Activated T-helper 17 cell treated with anti-CD3 and anti-CD28 coated beads, Interleukin-2, amount 50 U/mL, for 72 hours (primary cell): ENCODE results near the gene DLGAP5. TPM values are rescaled to one million over a fixed set of nuclear protein-coding genes. Genes with fewer than 3 reads are reported as not detected.
A peak's percentile ranks its signal among the peaks of the same experiment; 100 is the strongest.

Source experiments
- ATAC-seq: fragments of 150-1000 bp; cut with Tn5 transposase; replicated peaks from 2 replicates; pipeline ENCODE4 v1.10.0; 2021; ENCODE audit warnings: mild to moderate bottlenecking, moderate library complexity
- H3K27ac Mint-ChIP-seq: one replicate; pipeline ENCODE4 v1.8.0; 2022; ENCODE audit warnings: mixed read lengths
- H3K27me3 Mint-ChIP-seq: one replicate; pipeline ENCODE4 v1.8.0; 2022; ENCODE audit warnings: mixed read lengths
- H3K36me3 Mint-ChIP-seq: one replicate; pipeline ENCODE4 v1.8.0; 2022; ENCODE audit warnings: low read depth, mild to moderate bottlenecking, mixed read lengths
- H3K4me1 Mint-ChIP-seq: one replicate; pipeline ENCODE4 v1.8.0; 2022; ENCODE audit warnings: mixed read lengths
- H3K4me3 Mint-ChIP-seq: one replicate; pipeline ENCODE4 v1.8.0; 2022; ENCODE audit warnings: mild to moderate bottlenecking, mixed read lengths
- H3K9me3 Mint-ChIP-seq: one replicate; pipeline ENCODE4 v1.8.0; 2022; ENCODE audit warnings: mixed read lengths
- total RNA-seq, 2 donors: library from RNA; stranded (reverse); gene quantifications; one replicate each; pipeline ENCODE4 v1.2.3, GENCODE V29; 2022

Gene DLGAP5, protein sequence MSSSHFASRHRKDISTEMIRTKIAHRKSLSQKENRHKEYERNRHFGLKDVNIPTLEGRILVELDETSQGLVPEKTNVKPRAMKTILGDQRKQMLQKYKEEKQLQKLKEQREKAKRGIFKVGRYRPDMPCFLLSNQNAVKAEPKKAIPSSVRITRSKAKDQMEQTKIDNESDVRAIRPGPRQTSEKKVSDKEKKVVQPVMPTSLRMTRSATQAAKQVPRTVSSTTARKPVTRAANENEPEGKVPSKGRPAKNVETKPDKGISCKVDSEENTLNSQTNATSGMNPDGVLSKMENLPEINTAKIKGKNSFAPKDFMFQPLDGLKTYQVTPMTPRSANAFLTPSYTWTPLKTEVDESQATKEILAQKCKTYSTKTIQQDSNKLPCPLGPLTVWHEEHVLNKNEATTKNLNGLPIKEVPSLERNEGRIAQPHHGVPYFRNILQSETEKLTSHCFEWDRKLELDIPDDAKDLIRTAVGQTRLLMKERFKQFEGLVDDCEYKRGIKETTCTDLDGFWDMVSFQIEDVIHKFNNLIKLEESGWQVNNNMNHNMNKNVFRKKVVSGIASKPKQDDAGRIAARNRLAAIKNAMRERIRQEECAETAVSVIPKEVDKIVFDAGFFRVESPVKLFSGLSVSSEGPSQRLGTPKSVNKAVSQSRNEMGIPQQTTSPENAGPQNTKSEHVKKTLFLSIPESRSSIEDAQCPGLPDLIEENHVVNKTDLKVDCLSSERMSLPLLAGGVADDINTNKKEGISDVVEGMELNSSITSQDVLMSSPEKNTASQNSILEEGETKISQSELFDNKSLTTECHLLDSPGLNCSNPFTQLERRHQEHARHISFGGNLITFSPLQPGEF
- total RNA-seq = 100 to 1,000 TPM in 1 of 2 donors, 10 to 100 TPM in 1; 93.8 to 102 TPM

- peak within 1 kb of the TSS; percentile 98 for H3K4me3 Mint-ChIP-seq
- no peaks in the 10 kb centered on the region for H3K27me3 Mint-ChIP-seq
- peaks cover 15% of the 10 kb centered on the region for H3K4me1 Mint-ChIP-seq
- no peaks in the 10 kb centered on the region for H3K9me3 Mint-ChIP-seq
- peak within 1 kb of the TSS; percentile 89 for H3K27ac Mint-ChIP-seq
- ATAC-seq = peak; percentile 99
- no peaks in the 10 kb centered on the region for H3K36me3 Mint-ChIP-seq
Measured at GRCh38 chr14:55191203-55192053, at the start of gene DLGAP5. Gene DLGAP5, minus strand, starts transcription at chr14:55191585. Its CDS starts 2,406 bp downstream, at chr14:55189179.

- H3K27me3 Mint-ChIP-seq = peaks cover 11% of the 10 kb centered on the region
- no peak overlapping the region for H3K4me3 Mint-ChIP-seq
- no peaks in the 10 kb centered on the region for H3K4me1 Mint-ChIP-seq
- H3K9me3 Mint-ChIP-seq = no peaks in the 10 kb centered on the region
- ATAC-seq = no peak
- no peaks in the 10 kb centered on the region for H3K36me3 Mint-ChIP-seq
- H3K27ac Mint-ChIP-seq = no peak overlapping the region
Measured at GRCh38 chr14:55240526-55241178, 49.3 kb upstream of the DLGAP5 start.

GRCh38 chr14:55239320-55239719 lies 47.9 kb upstream of the DLGAP5 start:
- Mint-ChIP-seq H3K27me3 (peaks cover 14% of the 10 kb centered on the region), H3K4me3 (no peak overlapping the region), H3K4me1 (no peaks in the 10 kb centered on the region), H3K27ac (no peak overlapping the region), H3K9me3 (no peaks in the 10 kb centered on the region), H3K36me3 (no peaks in the 10 kb centered on the region)
- no peak for ATAC-seq

- H3K27ac Mint-ChIP-seq = no peak overlapping the region
- no peaks in the 10 kb centered on the region for H3K36me3 Mint-ChIP-seq
- no peaks in the 10 kb centered on the region for H3K4me1 Mint-ChIP-seq
- H3K27me3 Mint-ChIP-seq = peaks cover 14% of the 10 kb centered on the region
- no peak for ATAC-seq
- no peak overlapping the region for H3K4me3 Mint-ChIP-seq
- H3K9me3 Mint-ChIP-seq = no peaks in the 10 kb centered on the region
Measured at GRCh38 chr14:55238019-55238680, 46.8 kb upstream of the DLGAP5 start.

GRCh38 chr14:55233591-55233990 lies 42.2 kb upstream of the DLGAP5 start:
- H3K36me3 Mint-ChIP-seq = no peaks in the 10 kb centered on the region
- H3K27ac Mint-ChIP-seq = no peak overlapping the region
- H3K4me1 Mint-ChIP-seq = no peaks in the 10 kb centered on the region
- no peak for ATAC-seq
- H3K27me3 Mint-ChIP-seq = peaks cover 7% of the 10 kb centered on the region
- H3K9me3 Mint-ChIP-seq = no peaks in the 10 kb centered on the region
- no peak overlapping the region for H3K4me3 Mint-ChIP-seq

- Mint-ChIP-seq H3K4me1 (no peaks in the 10 kb centered on the region), H3K36me3 (no peaks in the 10 kb centered on the region), H3K27me3 (peaks cover 7% of the 10 kb centered on the region), H3K27ac (no peak overlapping the region), H3K9me3 (peaks cover 8% of the 10 kb centered on the region), H3K4me3 (no peak overlapping the region)
- ATAC-seq = no peak
Measured at GRCh38 chr14:55228261-55228660, 36.9 kb upstream of the DLGAP5 start.

DNA sequence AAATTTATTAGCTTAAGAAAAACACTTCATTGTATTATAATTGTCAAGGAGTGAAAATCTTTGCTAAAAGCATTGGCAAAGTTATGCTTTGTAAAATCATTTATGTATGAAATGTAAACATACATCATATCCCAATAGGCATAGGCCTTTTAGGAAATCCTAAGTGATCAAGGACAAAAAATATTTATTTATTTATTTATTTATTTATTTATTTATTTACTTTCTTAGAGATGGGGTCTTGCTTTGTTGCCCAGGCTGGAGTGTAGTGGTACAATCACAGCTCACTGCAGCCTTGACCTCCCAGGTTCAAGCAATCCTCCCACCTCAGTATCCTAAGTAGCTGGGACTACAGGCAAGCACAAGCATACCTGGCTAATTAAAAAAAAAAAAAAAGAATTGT lies 32.0 kb upstream of the DLGAP5 start:
- peaks cover 6% of the 10 kb centered on the region for H3K4me1 Mint-ChIP-seq
- no peak overlapping the region for H3K4me3 Mint-ChIP-seq
- H3K27ac Mint-ChIP-seq = no peak overlapping the region
- no peak for ATAC-seq
- H3K27me3 Mint-ChIP-seq = peaks cover 7% of the 10 kb centered on the region
- peaks cover 8% of the 10 kb centered on the region for H3K9me3 Mint-ChIP-seq
- no peaks in the 10 kb centered on the region for H3K36me3 Mint-ChIP-seq

- Mint-ChIP-seq H3K36me3 (no peaks in the 10 kb centered on the region), H3K27ac (peak overlapping the region; percentile 8), H3K4me3 (no peak overlapping the region), H3K9me3 (peaks cover 8% of the 10 kb centered on the region), H3K4me1 (peaks cover 6% of the 10 kb centered on the region), H3K27me3 (peaks cover 7% of the 10 kb centered on the region)
- no peak for ATAC-seq
Measured at GRCh38 chr14:55221968-55222367, 30.6 kb upstream of the DLGAP5 start.

DNA sequence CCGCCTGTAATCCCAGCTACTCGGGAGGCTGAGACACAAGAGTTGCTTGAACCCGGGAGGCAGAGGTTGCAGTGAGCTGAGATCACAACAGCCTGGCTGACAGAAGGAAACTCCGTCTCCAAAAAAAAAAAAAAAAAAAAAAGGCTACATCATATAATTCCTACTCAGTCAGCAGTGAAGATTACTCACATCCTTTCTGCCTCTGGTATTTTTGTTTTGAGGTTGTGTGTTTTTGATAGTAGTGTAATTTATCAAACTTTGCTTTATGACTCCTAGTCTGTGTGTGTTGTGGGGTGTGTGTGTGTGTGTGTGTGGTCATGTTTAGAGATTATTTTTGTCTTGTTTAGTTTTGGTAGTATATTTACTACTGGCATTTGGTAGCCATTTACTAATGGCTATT lies 29.8 kb upstream of the DLGAP5 start:
- Mint-ChIP-seq H3K36me3 (no peaks in the 10 kb centered on the region), H3K4me1 (peaks cover 6% of the 10 kb centered on the region), H3K27me3 (peaks cover 4% of the 10 kb centered on the region), H3K4me3 (no peak overlapping the region), H3K9me3 (peaks cover 5% of the 10 kb centered on the region), H3K27ac (peak overlapping the region; percentile 8)
- ATAC-seq = peak; percentile 94

- Mint-ChIP-seq H3K4me1 (peaks cover 6% of the 10 kb centered on the region), H3K27ac (no peak overlapping the region), H3K4me3 (no peak overlapping the region), H3K9me3 (no peaks in the 10 kb centered on the region), H3K36me3 (no peaks in the 10 kb centered on the region), H3K27me3 (peaks cover 3% of the 10 kb centered on the region)
- ATAC-seq = no peak
Measured at GRCh38 chr14:55220230-55220629, 28.8 kb upstream of the DLGAP5 start.

GRCh38 chr14:55212634-55213033 lies 21.2 kb upstream of the DLGAP5 start:
- ATAC-seq = no peak
- no peaks in the 10 kb centered on the region for H3K4me1 Mint-ChIP-seq
- no peaks in the 10 kb centered on the region for H3K27me3 Mint-ChIP-seq
- no peaks in the 10 kb centered on the region for H3K9me3 Mint-ChIP-seq
- peak overlapping the region; percentile 7 for H3K27ac Mint-ChIP-seq
- no peaks in the 10 kb centered on the region for H3K36me3 Mint-ChIP-seq
- H3K4me3 Mint-ChIP-seq = no peak overlapping the region

- H3K4me3 Mint-ChIP-seq = no peak overlapping the region
- H3K4me1 Mint-ChIP-seq = no peaks in the 10 kb centered on the region
- H3K9me3 Mint-ChIP-seq = no peaks in the 10 kb centered on the region
- ATAC-seq = no peak
- H3K27me3 Mint-ChIP-seq = no peaks in the 10 kb centered on the region
- H3K27ac Mint-ChIP-seq = no peak overlapping the region
- H3K36me3 Mint-ChIP-seq = no peaks in the 10 kb centered on the region
Measured at GRCh38 chr14:55207832-55208231, 16.4 kb upstream of the DLGAP5 start.

DNA sequence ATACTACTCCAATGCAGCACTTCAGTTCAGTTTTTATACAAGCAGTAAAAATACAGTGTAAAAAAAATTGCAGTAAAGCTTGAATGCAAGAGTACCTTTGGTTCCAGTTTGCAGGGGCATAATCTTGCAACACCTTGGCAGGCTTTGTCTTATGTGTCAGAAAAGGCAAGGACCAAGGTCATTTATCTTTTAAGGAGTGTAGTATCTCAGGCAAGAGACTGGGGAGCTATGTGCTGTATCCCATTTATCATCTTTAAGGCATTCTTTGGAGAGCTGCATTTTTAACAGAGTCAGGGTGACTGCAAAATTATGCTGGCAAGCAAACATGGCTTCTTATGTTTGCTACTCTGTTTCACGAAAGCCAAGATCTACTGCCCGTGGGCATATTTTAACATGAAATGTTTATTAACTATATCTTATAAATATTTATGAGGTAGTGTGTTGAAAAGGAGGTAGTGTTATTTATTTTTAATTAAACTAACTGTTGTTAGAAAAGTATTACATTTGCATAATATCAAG lies 14.8 kb upstream of the DLGAP5 start:
- Mint-ChIP-seq H3K9me3 (no peaks in the 10 kb centered on the region), H3K4me1 (no peaks in the 10 kb centered on the region), H3K27me3 (no peaks in the 10 kb centered on the region), H3K4me3 (no peak overlapping the region), H3K27ac (no peak overlapping the region), H3K36me3 (no peaks in the 10 kb centered on the region)
- ATAC-seq = no peak
